Progenitor cell of endocrine pancreas (in vitro differentiated cells): ENCODE measurements around the gene FOXB1. TPM values are rescaled to one million over a fixed set of nuclear protein-coding genes. Genes with fewer than 3 reads are reported as not detected.

Experiments
- DNase-seq: peaks from one replicate; pipeline ENCODE4 v3.0.0; 2021; ENCODE audit warnings: low spot score; ENCODE audit not compliant: unreplicated experiment
- H3K27ac Mint-ChIP-seq: 2 replicates; pipeline ENCODE4 v1.8.0; 2021; ENCODE audit warnings: mild to moderate bottlenecking, moderate library complexity, mixed read lengths
- H3K27me3 Mint-ChIP-seq: 2 replicates; pipeline ENCODE4 v1.8.0; 2021; ENCODE audit warnings: mixed read lengths
- H3K36me3 Mint-ChIP-seq: 2 replicates; pipeline ENCODE4 v1.8.0; 2022; ENCODE audit warnings: mixed read lengths; ENCODE audit not compliant: insufficient read depth
- H3K4me1 Mint-ChIP-seq: 2 replicates; pipeline ENCODE4 v1.8.0; 2021; ENCODE audit warnings: low read depth, mixed read lengths
- H3K4me3 Mint-ChIP-seq: 2 replicates; pipeline ENCODE4 v1.8.0; 2021; ENCODE audit warnings: low read depth, mild to moderate bottlenecking, moderate library complexity, mixed read lengths
- H3K9me3 Mint-ChIP-seq: 2 replicates; pipeline ENCODE4 v1.8.0; 2021; ENCODE audit warnings: low read depth, mixed read lengths
- CTCF ChIP-seq: fragments of 200-600 bp; sonication (generic); IDR thresholded peaks from one replicate; pipeline ENCODE4 v1.5.0; 2021; ENCODE audit warnings: antibody characterized with exemption, mild to moderate bottlenecking; ENCODE audit not compliant: unreplicated experiment
- total RNA-seq: library from RNA; stranded (reverse); gene quantifications from 2 replicates; pipeline ENCODE4 v1.2.1, GENCODE V29; 2021

Gene FOXB1
- total RNA-seq, 1 donor from 2014 or later = not detected

GRCh38 chr15:60054472-60054871 lies 50.4 kb downstream of the FOXB1 start:
- Mint-ChIP-seq H3K27ac (no peak overlapping the region), H3K36me3 (peaks cover 1% of the 10 kb centered on the region), H3K4me1 (no peaks in the 10 kb centered on the region), H3K9me3 (peaks cover 15% of the 10 kb centered on the region), H3K27me3 (peaks cover 22% of the 10 kb centered on the region), H3K4me3 (no peak overlapping the region)
- DNase-seq = no peak
- TF ChIP-seq CTCF = no peak
